Dermis blood vessel endothelial cell (primary cell): ENCODE results near the gene FAM222B. TPM values are rescaled to one million over a fixed set of nuclear protein-coding genes. Genes with fewer than 3 reads are reported as not detected.

Experiments used
- DNase-seq: peaks from one replicate; pipeline ENCODE4 v3.0.0; 2010
- total RNA-seq: library from RNA; depleted of rRNA; stranded (reverse); fragments of >200 nt; gene quantifications from 2 replicates; pipeline ENCODE4 v1.2.3, GENCODE V29; 2014

FAM222B gene
- total RNA-seq, 1 donor from 2014 or later, result 9.5 TPM

GRCh38 chr17:28710861-28711722 lies 131.5 kb downstream of the FAM222B start:
- peak; percentile 88 for DNase-seq

- DNase-seq, result no peak
Measured at GRCh38 chr17:28707339-28707720, 135.3 kb downstream of the FAM222B start.

- DNase-seq, result no peak
Measured at GRCh38 chr17:28706471-28707338, 135.9 kb downstream of the FAM222B start.

Other genes with a start within 250 kb of the FAM222B start
- gene SPAG5, start 243.8 kb downstream of the FAM222B start, total RNA-seq, result 10.6 and 47.7 TPM in 2 replicates
- 4.7 and 8.3 TPM in 2 replicates for gene RSKR, start 228.6 kb downstream of the FAM222B start, total RNA-seq
- 163 and 213 TPM in 2 replicates for gene BLTP2, start 197.6 kb downstream of the FAM222B start, total RNA-seq
- 48.9 and 79.5 TPM in 2 replicates for gene SDF2, start 180.9 kb downstream of the FAM222B start, total RNA-seq
- gene SUPT6H, start 180.6 kb downstream of the FAM222B start, total RNA-seq, result 42.2 and 75.9 TPM in 2 replicates
- 0.51 and 0.56 TPM in 2 replicates for gene PROCA1, start 130.9 kb downstream of the FAM222B start, total RNA-seq
- 25.6 and 36.9 TPM in 2 replicates for gene RAB34, start 124.9 kb downstream of the FAM222B start, total RNA-seq
- gene RPL23A, start 122.8 kb downstream of the FAM222B start, total RNA-seq, result 777 and 912 TPM in 2 replicates
- gene TLCD1, start 116.6 kb downstream of the FAM222B start, total RNA-seq, result 0.85 and 0.93 TPM in 2 replicates
- 2.9 and 3.9 TPM in 2 replicates for gene NEK8, start 114.0 kb downstream of the FAM222B start, total RNA-seq
- gene TRAF4, start 98.8 kb downstream of the FAM222B start, total RNA-seq, result 32.1 and 37.4 TPM in 2 replicates
- 37.8 and 49.1 TPM in 2 replicates for gene ERAL1, start 12.2 kb upstream of the FAM222B start, total RNA-seq
- 130 and 195 TPM in 2 replicates for gene FLOT2, start 54.9 kb upstream of the FAM222B start, total RNA-seq
- 18.7 and 20.5 TPM in 2 replicates for gene DHRS13, start 60.3 kb upstream of the FAM222B start, total RNA-seq
- gene PHF12, start 108.7 kb upstream of the FAM222B start, total RNA-seq, result 16.8 and 25.8 TPM in 2 replicates
- gene SEZ6, start 163.2 kb upstream of the FAM222B start, total RNA-seq, result not detected in 2 replicates
- gene PIPOX, start 200.4 kb upstream of the FAM222B start, total RNA-seq, result 0.93 and 3.1 TPM in 2 replicates